IPS DF 6.9 (cell line): ENCODE measurements around the gene NCS1.

Source experiments
- DNase-seq: peaks from one replicate; pipeline ENCODE4 v3.0.0-alpha.2; 2013; ENCODE audit warnings: low read depth, low spot score
- H3K27ac ChIP-seq: one replicate; pipeline ENCODE4 v1.5.1; 2013; ENCODE audit warnings: low read length, control low read depth
- H3K27me3 ChIP-seq: 2 replicates; pipeline ENCODE4 v1.6.1; 2013; ENCODE audit warnings: mild to moderate bottlenecking, low read length; ENCODE audit not compliant: control insufficient read depth, insufficient read depth
- H3K36me3 ChIP-seq: 2 replicates; pipeline ENCODE4 v1.6.1; 2013; ENCODE audit warnings: low read length; ENCODE audit not compliant: control insufficient read depth, insufficient read depth
- H3K4me1 ChIP-seq: 2 replicates; pipeline ENCODE4 v1.6.1; 2013; ENCODE audit warnings: low read length; ENCODE audit not compliant: control insufficient read depth, insufficient read depth
- H3K4me3 ChIP-seq: 2 replicates; pipeline ENCODE4 v1.5.1; 2013; ENCODE audit warnings: mild to moderate bottlenecking, low read length
- H3K9me3 ChIP-seq: 2 replicates; pipeline ENCODE4 v1.6.1; 2013; ENCODE audit warnings: low read length, inconsistent platforms; ENCODE audit not compliant: control insufficient read depth, insufficient read depth
- WGBS: extraction: QIAGEN DNeasy Blood & Tissue Kit; methylation state at CpG from one replicate; pipeline ENCODE4 v1.1.7; 2013; ENCODE audit warnings: mixed read lengths, missing lambda C conversion rate; ENCODE audit not compliant: insufficient read length, insufficient coverage; 5-methylcytosine and 5-hydroxymethylcytosine counted together

The NCS1 gene

GRCh38 chr9:130172161-130172857, at the start of gene NCS1:
Gene NCS1 (plus strand): TSS chr9:130172404. CDS start chr9:130172664, 260 bp downstream.
- Histone ChIP-seq H3K36me3 (no peaks in the 10 kb centered on the region), H3K27me3 (no peaks in the 10 kb centered on the region), H3K4me1 (0 out of 2 replicates have a peak, but pooled peaks cover 4% of the 10 kb centered on the region), H3K9me3 (no peaks in the 10 kb centered on the region), H3K27ac (no peak within 1 kb of the TSS), H3K4me3 (peak within 1 kb of the TSS; percentile 65; the same call in 1 of the 2 replicates)
- DNase-seq: no peak
- whole genome bisulfite sequencing: no CpG with 5 or more reads among the region's 101 CpGs

- Histone ChIP-seq H3K27ac (no peak overlapping the region), H3K4me1 (peaks cover 7% of the 10 kb centered on the region), H3K36me3 (no peaks in the 10 kb centered on the region), H3K4me3 (no peak overlapping the region), H3K27me3 (no peaks in the 10 kb centered on the region), H3K9me3 (no peaks in the 10 kb centered on the region)
- DNase-seq: no peak
- no CpG with 5 or more reads among the region's 7 CpGs for WGBS
These were observed 49.7 kb upstream of the NCS1 start for GRCh38 chr9:130122456-130122855.

GRCh38 chr9:130124085-130124860, 47.9 kb upstream of the NCS1 start:
- no CpG with 5 or more reads among the region's 7 CpGs for WGBS
- H3K4me1 ChIP-seq: 0 out of 2 replicates have a peak, but pooled peaks cover 2% of the 10 kb centered on the region
- no peak overlapping the region for H3K27ac ChIP-seq
- H3K9me3 ChIP-seq: no peaks in the 10 kb centered on the region
- H3K4me3 ChIP-seq: no peak overlapping the region
- DNase-seq: no peak
- H3K27me3 ChIP-seq: no peaks in the 10 kb centered on the region
- peaks cover 5% of the 10 kb centered on the region; the same call in 1 of the 2 replicates for H3K36me3 ChIP-seq

GRCh38 chr9:130126721-130127433, 45.3 kb upstream of the NCS1 start:
- Histone ChIP-seq H3K27ac (no peak overlapping the region), H3K4me1 (no peaks in the 10 kb centered on the region), H3K27me3 (no peaks in the 10 kb centered on the region), H3K36me3 (peaks cover 15% of the 10 kb centered on the region; the same call in 1 of the 2 replicates), H3K9me3 (no peaks in the 10 kb centered on the region), H3K4me3 (no peak overlapping the region)
- DNase-seq: no peak
- no CpG with 5 or more reads among the region's 4 CpGs for WGBS

- Histone ChIP-seq H3K36me3 (peaks cover 17% of the 10 kb centered on the region; the same call in 1 of the 2 replicates), H3K4me3 (no peak overlapping the region), H3K27me3 (no peaks in the 10 kb centered on the region), H3K4me1 (no peaks in the 10 kb centered on the region), H3K9me3 (no peaks in the 10 kb centered on the region), H3K27ac (no peak overlapping the region)
- DNase-seq: no peak
- WGBS: no CpG with 5 or more reads among the region's 6 CpGs
These were observed 44.0 kb upstream of the NCS1 start for GRCh38 chr9:130128251-130128650.

- no peaks in the 10 kb centered on the region for H3K27me3 ChIP-seq
- WGBS: no CpG with 5 or more reads among the region's 14 CpGs
- H3K4me1 ChIP-seq: no peaks in the 10 kb centered on the region
- H3K36me3 ChIP-seq: peaks cover 17% of the 10 kb centered on the region; the same call in 1 of the 2 replicates
- no peak for DNase-seq
- no peak overlapping the region for H3K4me3 ChIP-seq
- no peak overlapping the region for H3K27ac ChIP-seq
- no peaks in the 10 kb centered on the region for H3K9me3 ChIP-seq
These were observed 43.3 kb upstream of the NCS1 start for GRCh38 chr9:130128733-130129431.

- WGBS: no CpG with 5 or more reads among the region's 22 CpGs
- Histone ChIP-seq H3K27ac (no peak overlapping the region), H3K4me3 (no peak overlapping the region), H3K27me3 (no peaks in the 10 kb centered on the region), H3K36me3 (peaks cover 17% of the 10 kb centered on the region; the same call in 1 of the 2 replicates), H3K4me1 (no peaks in the 10 kb centered on the region), H3K9me3 (no peaks in the 10 kb centered on the region)
- no peak for DNase-seq
These were observed 42.7 kb upstream of the NCS1 start for GRCh38 chr9:130129432-130130061.

GRCh38 chr9:130132746-130133145, 39.5 kb upstream of the NCS1 start:
- H3K27ac ChIP-seq: no peak overlapping the region
- H3K36me3 ChIP-seq: peaks cover 17% of the 10 kb centered on the region; the same call in 1 of the 2 replicates
- no peak overlapping the region for H3K4me3 ChIP-seq
- no peaks in the 10 kb centered on the region for H3K4me1 ChIP-seq
- no peaks in the 10 kb centered on the region for H3K27me3 ChIP-seq
- WGBS: no CpG with 5 or more reads among the region's 7 CpGs
- no peak for DNase-seq
- no peaks in the 10 kb centered on the region for H3K9me3 ChIP-seq

- H3K4me3 ChIP-seq: no peak overlapping the region
- no peak for DNase-seq
- H3K36me3 ChIP-seq: 0 out of 2 replicates have a peak, but pooled peaks cover under 1% of the 10 kb centered on the region
- no peaks in the 10 kb centered on the region for H3K9me3 ChIP-seq
- H3K27ac ChIP-seq: no peak overlapping the region
- whole genome bisulfite sequencing: no CpG with 5 or more reads among the region's 15 CpGs
- peaks cover 6% of the 10 kb centered on the region for H3K4me1 ChIP-seq
- no peaks in the 10 kb centered on the region for H3K27me3 ChIP-seq
These were observed 35.0 kb upstream of the NCS1 start for GRCh38 chr9:130137081-130137640.
